ENCODE results near the gene SGSH. TPM values are rescaled to one million over a fixed set of nuclear protein-coding genes. Genes with fewer than 3 reads are reported as not detected.

SGSH gene
- total RNA-seq, 1 experiment from 2014 or later, result 19.8 TPM

DNA sequence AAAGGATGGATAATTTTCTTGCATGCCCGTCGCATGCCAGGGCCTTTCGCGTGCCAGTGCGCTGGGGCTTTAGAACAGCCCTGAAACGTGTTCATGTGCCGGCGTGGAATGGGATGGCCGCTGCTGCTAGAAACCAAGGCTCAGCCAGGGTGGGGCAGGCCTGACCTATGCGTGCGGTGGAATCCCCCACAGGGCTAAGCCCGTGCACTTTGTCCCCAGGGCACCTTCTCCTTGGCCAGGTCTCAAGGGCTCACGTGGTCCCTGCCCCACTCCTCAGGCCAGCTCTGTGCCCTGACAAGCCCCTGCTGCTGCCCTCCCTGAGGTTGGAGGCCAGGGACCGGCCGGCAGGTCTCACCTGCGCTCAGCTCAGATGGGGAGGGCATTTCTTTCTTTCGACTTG is 27.4 kb upstream of the SGSH start:
- no peaks in the 10 kb centered on the region for H3K4me1 Mint-ChIP-seq

More for the DNA sequence above, 27.4 kb upstream of the SGSH start:
- H3K4me1 ChIP-seq (ENCODE audit: insufficient read depth, low read length), result no peaks in the 10 kb centered on the region
- no peaks in the 10 kb centered on the region for H3K9me3 ChIP-seq (ENCODE audit: control insufficient read depth, low read depth, low read length)
- no peak overlapping the region for H2AFZ ChIP-seq (ENCODE audit: low read length)
- TF ChIP-seq, protein P1, sequence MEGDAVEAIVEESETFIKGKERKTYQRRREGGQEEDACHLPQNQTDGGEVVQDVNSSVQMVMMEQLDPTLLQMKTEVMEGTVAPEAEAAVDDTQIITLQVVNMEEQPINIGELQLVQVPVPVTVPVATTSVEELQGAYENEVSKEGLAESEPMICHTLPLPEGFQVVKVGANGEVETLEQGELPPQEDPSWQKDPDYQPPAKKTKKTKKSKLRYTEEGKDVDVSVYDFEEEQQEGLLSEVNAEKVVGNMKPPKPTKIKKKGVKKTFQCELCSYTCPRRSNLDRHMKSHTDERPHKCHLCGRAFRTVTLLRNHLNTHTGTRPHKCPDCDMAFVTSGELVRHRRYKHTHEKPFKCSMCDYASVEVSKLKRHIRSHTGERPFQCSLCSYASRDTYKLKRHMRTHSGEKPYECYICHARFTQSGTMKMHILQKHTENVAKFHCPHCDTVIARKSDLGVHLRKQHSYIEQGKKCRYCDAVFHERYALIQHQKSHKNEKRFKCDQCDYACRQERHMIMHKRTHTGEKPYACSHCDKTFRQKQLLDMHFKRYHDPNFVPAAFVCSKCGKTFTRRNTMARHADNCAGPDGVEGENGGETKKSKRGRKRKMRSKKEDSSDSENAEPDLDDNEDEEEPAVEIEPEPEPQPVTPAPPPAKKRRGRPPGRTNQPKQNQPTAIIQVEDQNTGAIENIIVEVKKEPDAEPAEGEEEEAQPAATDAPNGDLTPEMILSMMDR (conservative IDR thresholded peaks at IDR 0.05), result no peak
- no peaks in the 10 kb centered on the region for H3K79me1 ChIP-seq (ENCODE audit: insufficient read depth, low read depth, low read length, poor library complexity, severe bottlenecking)
- H4K5ac ChIP-seq (ENCODE audit: insufficient read length, low read depth, low read length), result no peak overlapping the region
- Mint-ChIP-seq H3K4me3 (no peak overlapping the region), H3K36me3 (ENCODE audit: insufficient read depth in 1 of 3, low read depth in 3 of 3) (peaks cover 7 to 27% (median 15%) of the 10 kb centered on the region in 3 experiments), H3K27me3 (ENCODE audit: low read depth) (no peaks in the 10 kb centered on the region; the same call in 1 of the 2 replicates), H3K27ac (no peak overlapping the region), H3K9me3 (no peaks in the 10 kb centered on the region)
- no peak overlapping the region for H3K4me2 ChIP-seq (ENCODE audit: insufficient read depth, insufficient read length, low read length)
- H3K56ac ChIP-seq (ENCODE audit: insufficient read length, low read depth, low read length), result no peak overlapping the region
- WGBS (ENCODE audit: extremely low coverage, insufficient read length, low lambda C conversion rate), result no CpG with 5 or more reads among the region's 17 CpGs
- no peak overlapping the region for H2AK5ac ChIP-seq (ENCODE audit: insufficient read length, low read length)
- H3K23me2 ChIP-seq (ENCODE audit: insufficient read length, low read depth, low read length, poor library complexity, severe bottlenecking), result no peaks in the 10 kb centered on the region
- H3K79me2 ChIP-seq (ENCODE audit: insufficient read depth, low read length), result no peaks in the 10 kb centered on the region
- H2BK120ac ChIP-seq (ENCODE audit: low read depth, low read length, poor library complexity, severe bottlenecking), result no peak overlapping the region
- no peak overlapping the region for H3K4ac ChIP-seq (ENCODE audit: low read depth, low read length)
- H2BK5ac ChIP-seq (ENCODE audit: insufficient read length, low read length), result no peak overlapping the region
- no peak overlapping the region for H2BK12ac ChIP-seq (ENCODE audit: insufficient read length, low read depth, low read length)
- no peak overlapping the region for H3K27ac ChIP-seq (ENCODE audit: insufficient read length, low read depth, low read length)
- H3K27me3 ChIP-seq (ENCODE audit: insufficient read depth, low read length), result no peaks in the 10 kb centered on the region
- no peak overlapping the region for H4K8ac ChIP-seq (replicated peaks; ENCODE audit: insufficient read length, low read depth, low read length)
- no peak overlapping the region for H3K23ac ChIP-seq (ENCODE audit: insufficient read length, low read depth, low read length)
- H2BK15ac ChIP-seq (ENCODE audit: low read depth, low read length), result no peak overlapping the region; the same call in 1 of the 2 replicates
- H2BK20ac ChIP-seq (ENCODE audit: low read depth, low read length, poor library complexity, severe bottlenecking), result no peak overlapping the region
- no peak overlapping the region for H3K14ac ChIP-seq (ENCODE audit: insufficient read depth, low read length)
- no peak for DNase-seq
- H3T11ph ChIP-seq (ENCODE audit: low read length), result no peak overlapping the region
- no peaks in the 10 kb centered on the region for H4K20me1 ChIP-seq (ENCODE audit: control insufficient read depth, insufficient read depth, insufficient read length)
- no peak overlapping the region for H4K91ac ChIP-seq (ENCODE audit: insufficient read length, low read depth, low read length)
- no peak overlapping the region for H3K9ac ChIP-seq (ENCODE audit: extremely low read depth, insufficient read length, low read length)
- H3K18ac ChIP-seq (ENCODE audit: insufficient read length, low read depth, low read length), result no peak overlapping the region
